NK-92 (cell line): Measurements from ENCODE around the gene CRIM1.

Source experiments
- DNase-seq: peaks from one replicate; lab custom pipeline; 2025; ENCODE audit not compliant: unreplicated experiment; lab: John Stamatoyannopoulos, UW

Gene CRIM1

GRCh38 chr2:36570416-36570815 lies 214.8 kb downstream of the CRIM1 start:
- no peak for DNase-seq

GRCh38 chr2:36572054-36572718 lies 216.6 kb downstream of the CRIM1 start:
- DNase-seq: no peak

- DNase-seq: no peak
Measured at GRCh38 chr2:36572719-36573059, 217.1 kb downstream of the CRIM1 start.

GRCh38 chr2:36573165-36573564 lies 217.6 kb downstream of the CRIM1 start:
- DNase-seq: no peak

- DNase-seq: no peak
Measured at GRCh38 chr2:36574560-36574959, 219.0 kb downstream of the CRIM1 start.

- DNase-seq: no peak
Measured at GRCh38 chr2:36577884-36578283, 222.3 kb downstream of the CRIM1 start.

- no peak for DNase-seq
Measured at GRCh38 chr2:36578343-36579296, 223.0 kb downstream of the CRIM1 start.

- no peak for DNase-seq
Measured at GRCh38 chr2:36579297-36579664, 223.7 kb downstream of the CRIM1 start.

GRCh38 chr2:36582538-36582937 lies 227.0 kb downstream of the CRIM1 start:
- no peak for DNase-seq

GRCh38 chr2:36582951-36583350 lies 227.4 kb downstream of the CRIM1 start:
- no peak for DNase-seq

GRCh38 chr2:36584148-36584794 lies 228.7 kb downstream of the CRIM1 start:
- DNase-seq: no peak

- no peak for DNase-seq
Measured at GRCh38 chr2:36586672-36587071, 231.1 kb downstream of the CRIM1 start.

GRCh38 chr2:36587101-36587500 lies 231.5 kb downstream of the CRIM1 start:
- DNase-seq: no peak

- no peak for DNase-seq
Measured at GRCh38 chr2:36587556-36587955, 232.0 kb downstream of the CRIM1 start.

GRCh38 chr2:36589230-36589630 lies 233.7 kb downstream of the CRIM1 start:
- DNase-seq: no peak

GRCh38 chr2:36594849-36595248 lies 239.3 kb downstream of the CRIM1 start:
- DNase-seq: no peak

- DNase-seq: no peak
Measured at GRCh38 chr2:36596397-36596796, 240.8 kb downstream of the CRIM1 start.

GRCh38 chr2:36597003-36597531 lies 241.5 kb downstream of the CRIM1 start:
- no peak for DNase-seq

- DNase-seq: no peak
Measured at GRCh38 chr2:36597532-36598377, 242.2 kb downstream of the CRIM1 start, which contains the start of gene FEZ2. FEZ2 (minus strand) TSS chr2:36598168; CDS start chr2:36598142, 26 bp downstream.
